Vagina (tissue), 2 donors: ENCODE data around the gene MOV10L1. TPM values are rescaled to one million over a fixed set of nuclear protein-coding genes. Genes with fewer than 3 reads are reported as not detected.

Experiments used
- DNase-seq, 2 donors: peaks; one replicate each; pipeline ENCODE4 v3.0.0-alpha.2; 2017; ENCODE audit errors: extremely low spot score in 2 of 2
- H3K27ac ChIP-seq: fragments of 200-600 bp; sonication (generic); one replicate; pipeline ENCODE4 v1.5.1; 2019
- H3K27me3 ChIP-seq: fragments of 200-600 bp; sonication (generic); one replicate; pipeline ENCODE4 v1.5.1; 2019
- H3K36me3 ChIP-seq, 2 donors: fragments of 200-600 bp; sonication (generic); one replicate each; pipeline ENCODE4 v1.5.1; 2017 to 2019
- H3K4me1 ChIP-seq: fragments of 200-600 bp; sonication (generic); one replicate; pipeline ENCODE4 v1.5.1; 2019
- H3K4me3 ChIP-seq, 2 donors: fragments of 200-600 bp; sonication (generic); 1 replicate in 1 of 2; 2 replicates in 1 of 2; pipeline ENCODE4 v1.5.1; 2016 to 2019
- H3K9me3 ChIP-seq: fragments of 200-600 bp; sonication (generic); one replicate; pipeline ENCODE4 v1.5.1; 2019
- POLR2A ChIP-seq, 2 donors: fragments of 450-650 bp; IDR thresholded peaks; one replicate each; pipeline ENCODE4 v1.6.1; 2017; ENCODE audit warnings: antibody characterized with exemption in 2 of 2, mild to moderate bottlenecking in 2 of 2, moderate library complexity in 2 of 2
- POLR2AphosphoS5 ChIP-seq, 2 donors: sonication (generic); formaldehyde crosslinking; IDR thresholded peaks; one replicate each; pipeline ENCODE4 v1.9.0; 2017; ENCODE audit warnings: antibody characterized with exemption in 2 of 2, mild to moderate bottlenecking in 2 of 2, low read depth in 1 of 2; ENCODE audit not compliant: insufficient read depth in 1 of 2
- intact Hi-C: fragments of 100-400 bp; cut with DNase I; formaldehyde crosslinking; loops from one replicate; pipeline ENCODE4 v1.15.1; 2023
- total RNA-seq: library from RNA; depleted of rRNA; stranded (reverse); fragments of >200 nt; gene quantifications from one replicate; pipeline ENCODE4 v1.2.3, GENCODE V29; 2016
- TF ChIP-seq, protein P1 (sequence below), 3 experiments: fragments of 450-650 bp in 2 of 3; fragments of 200-600 bp in 1 of 3; sonication (generic) in 1 of 3; IDR thresholded peaks; one replicate each; pipeline ENCODE4 v1.5.1; 2017 to 2019; ENCODE audit warnings: antibody characterized with exemption in 3 of 3, mild to moderate bottlenecking in 2 of 3, moderate library complexity in 2 of 3

The MOV10L1 gene
- total RNA-seq, 1 donor from 2014 or later, result 0.98 TPM

DNA sequence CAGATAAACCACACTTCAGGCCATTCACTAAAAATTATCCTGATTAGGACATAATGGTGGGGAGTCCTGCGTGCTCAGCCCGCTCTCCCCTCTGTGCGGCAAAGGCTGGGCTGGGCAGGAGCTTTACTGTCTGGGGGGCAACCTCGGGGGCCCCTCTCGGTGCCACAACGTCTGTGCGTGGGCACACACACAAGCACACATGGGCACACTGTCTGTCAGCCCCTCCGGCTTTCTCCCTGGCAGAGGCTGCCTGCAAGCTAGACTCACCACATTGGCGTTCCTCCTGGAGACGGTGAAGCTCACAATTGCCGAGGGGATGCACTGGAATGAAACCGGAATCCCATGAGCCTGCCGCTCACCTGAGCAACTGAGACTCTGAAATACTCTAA is 9.7 kb upstream of the MOV10L1 start:
- intact Hi-C loops, result no loop called here
- H3K9me3 ChIP-seq, result no peaks in the 10 kb centered on the region
- H3K27me3 ChIP-seq, result no peaks in the 10 kb centered on the region
- peak overlapping the region; percentile 60 for H3K27ac ChIP-seq
- DNase-seq, result no peak
- peaks cover 7% of the 10 kb centered on the region for H3K4me1 ChIP-seq
- H3K36me3 ChIP-seq, result no peaks in the 10 kb centered on the region
- no peak overlapping the region for H3K4me3 ChIP-seq
- TF ChIP-seq, protein P1, sequence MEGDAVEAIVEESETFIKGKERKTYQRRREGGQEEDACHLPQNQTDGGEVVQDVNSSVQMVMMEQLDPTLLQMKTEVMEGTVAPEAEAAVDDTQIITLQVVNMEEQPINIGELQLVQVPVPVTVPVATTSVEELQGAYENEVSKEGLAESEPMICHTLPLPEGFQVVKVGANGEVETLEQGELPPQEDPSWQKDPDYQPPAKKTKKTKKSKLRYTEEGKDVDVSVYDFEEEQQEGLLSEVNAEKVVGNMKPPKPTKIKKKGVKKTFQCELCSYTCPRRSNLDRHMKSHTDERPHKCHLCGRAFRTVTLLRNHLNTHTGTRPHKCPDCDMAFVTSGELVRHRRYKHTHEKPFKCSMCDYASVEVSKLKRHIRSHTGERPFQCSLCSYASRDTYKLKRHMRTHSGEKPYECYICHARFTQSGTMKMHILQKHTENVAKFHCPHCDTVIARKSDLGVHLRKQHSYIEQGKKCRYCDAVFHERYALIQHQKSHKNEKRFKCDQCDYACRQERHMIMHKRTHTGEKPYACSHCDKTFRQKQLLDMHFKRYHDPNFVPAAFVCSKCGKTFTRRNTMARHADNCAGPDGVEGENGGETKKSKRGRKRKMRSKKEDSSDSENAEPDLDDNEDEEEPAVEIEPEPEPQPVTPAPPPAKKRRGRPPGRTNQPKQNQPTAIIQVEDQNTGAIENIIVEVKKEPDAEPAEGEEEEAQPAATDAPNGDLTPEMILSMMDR (IDR thresholded peaks at IDR 0.05), result no peak
- peak in 1 of 2 donors; percentile 41 for TF ChIP-seq POLR2AphosphoS5 (IDR thresholded peaks at IDR 0.05; ENCODE audit: insufficient read depth in 1 of 2, low read depth in 1 of 2)

DNA sequence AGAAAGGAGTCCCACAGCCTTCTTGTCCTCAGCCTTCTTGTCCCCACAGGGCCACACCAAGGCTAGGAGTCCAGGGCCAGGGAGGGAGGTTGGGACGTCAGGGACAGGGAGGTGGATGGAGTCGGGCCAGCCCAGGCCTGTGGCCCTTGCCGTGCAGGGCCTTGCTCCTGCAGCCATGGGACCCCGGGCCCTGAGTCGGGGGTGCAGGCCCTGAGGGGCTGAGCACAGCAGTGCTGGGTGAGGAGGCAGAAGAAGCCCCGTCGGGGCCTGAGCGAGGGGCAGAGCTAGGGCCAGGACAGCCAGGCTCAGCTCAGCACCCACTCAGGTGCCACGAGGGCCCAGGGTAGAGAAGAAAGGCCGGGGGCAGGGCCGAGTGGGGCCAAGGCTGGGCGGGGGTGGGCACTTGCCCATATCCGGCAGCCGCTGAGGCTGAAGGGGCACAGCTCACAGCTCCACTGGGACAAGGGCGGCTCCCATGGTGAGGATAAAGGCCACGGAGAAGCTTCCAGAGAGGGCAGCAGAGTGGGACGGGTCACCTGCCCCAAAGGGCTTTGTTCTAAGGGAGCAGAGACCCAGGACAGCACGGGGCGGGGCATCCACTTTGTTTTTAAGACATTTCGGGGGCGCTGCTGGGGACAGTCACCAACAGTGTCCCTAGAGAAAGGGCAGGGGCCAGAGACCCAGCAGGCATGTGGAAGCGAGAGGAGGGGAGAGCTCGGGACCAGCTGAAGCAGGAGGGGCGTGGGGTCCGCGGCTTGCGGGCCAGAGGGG is 8.2 kb upstream of the MOV10L1 start:
- DNase-seq, result peak in 1 of 2 donors; percentile 81
- Histone ChIP-seq H3K4me1 (peaks cover 7% of the 10 kb centered on the region), H3K27me3 (no peaks in the 10 kb centered on the region)

DNA sequence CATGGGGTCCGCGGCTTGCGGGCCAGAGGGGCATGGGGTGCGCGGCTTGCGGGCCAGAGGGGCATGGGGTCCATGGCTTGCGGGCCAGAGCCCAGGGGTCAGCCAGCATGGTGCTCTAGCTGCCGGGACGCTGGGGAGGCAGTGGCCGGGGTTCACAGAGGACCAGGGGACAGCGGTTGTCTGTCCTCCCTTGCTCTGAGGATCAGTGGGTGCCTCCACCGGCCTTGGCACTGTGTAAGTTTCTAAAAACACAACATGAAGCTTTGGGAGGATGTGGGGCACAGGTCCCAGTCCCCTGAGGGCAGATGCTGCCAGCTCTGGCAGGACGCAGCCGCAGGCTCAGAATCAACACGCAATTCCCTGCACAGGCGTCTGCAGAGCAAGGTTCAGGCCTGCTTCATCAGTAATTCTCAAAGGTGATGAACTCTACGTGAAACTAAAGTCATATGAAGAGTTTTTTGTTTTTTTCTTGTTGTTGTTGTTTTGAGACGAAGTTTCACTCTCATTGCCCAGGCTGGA is 7.5 kb upstream of the MOV10L1 start:
- no peaks in the 10 kb centered on the region for H3K27me3 ChIP-seq
- no peak overlapping the region for H3K27ac ChIP-seq
- TF ChIP-seq, protein P1 (IDR thresholded peaks at IDR 0.05), result no peak
- TF ChIP-seq POLR2A (IDR thresholded peaks at IDR 0.05) (no peak), POLR2AphosphoS5 (IDR thresholded peaks at IDR 0.05; ENCODE audit: insufficient read depth in 1 of 2, low read depth in 1 of 2) (no peak)
- no peaks in the 10 kb centered on the region for H3K9me3 ChIP-seq
- H3K4me3 ChIP-seq, result no peak overlapping the region
- no peaks in the 10 kb centered on the region for H3K36me3 ChIP-seq
- intact Hi-C loops, result no loop called here
- peaks cover 7% of the 10 kb centered on the region for H3K4me1 ChIP-seq
- DNase-seq, result peak in 1 of 2 donors; percentile 52

More for the DNA sequence above, 8.2 kb upstream of the MOV10L1 start:
- Histone ChIP-seq H3K4me3 (no peak overlapping the region), H3K27ac (no peak overlapping the region), H3K9me3 (no peaks in the 10 kb centered on the region), H3K36me3 (no peaks in the 10 kb centered on the region)
- TF ChIP-seq POLR2AphosphoS5 (IDR thresholded peaks at IDR 0.05; ENCODE audit: insufficient read depth in 1 of 2, low read depth in 1 of 2) (no peak), POLR2A (IDR thresholded peaks at IDR 0.05) (no peak)
- TF ChIP-seq, protein P1 (IDR thresholded peaks at IDR 0.05), result no peak
- intact Hi-C loops, result no loop called here

DNA sequence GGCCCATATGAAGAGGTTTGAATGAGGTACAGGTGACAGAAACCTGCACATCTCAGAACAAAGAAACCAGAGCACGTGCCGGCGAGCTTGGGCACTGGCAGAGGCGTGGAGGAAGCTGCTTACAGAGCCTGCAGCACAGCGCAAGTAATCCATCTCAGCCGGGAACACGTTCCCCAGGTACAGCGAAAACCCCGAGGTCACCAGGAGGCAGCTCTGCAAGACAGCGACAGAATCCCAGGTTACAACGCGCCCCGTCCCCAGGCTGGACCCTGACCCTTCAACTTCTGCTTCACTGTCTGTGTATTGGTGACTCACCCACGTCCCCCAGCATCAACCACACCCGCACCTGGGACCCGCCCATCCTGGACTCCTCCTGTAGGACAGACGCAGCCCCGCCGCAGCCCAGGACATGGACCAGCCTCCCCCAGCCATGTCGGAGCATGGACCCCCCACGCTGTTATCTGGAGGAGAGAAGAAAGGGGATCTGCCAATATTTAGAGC is 6.8 kb upstream of the MOV10L1 start:
- no peaks in the 10 kb centered on the region for H3K36me3 ChIP-seq
- intact Hi-C loops, result no loop called here
- no peaks in the 10 kb centered on the region for H3K9me3 ChIP-seq
- H3K27me3 ChIP-seq, result no peaks in the 10 kb centered on the region
- H3K4me1 ChIP-seq, result peaks cover 7% of the 10 kb centered on the region
- no peak for DNase-seq
- no peak overlapping the region for H3K4me3 ChIP-seq
- H3K27ac ChIP-seq, result no peak overlapping the region
- TF ChIP-seq POLR2AphosphoS5 (IDR thresholded peaks at IDR 0.05; ENCODE audit: insufficient read depth in 1 of 2, low read depth in 1 of 2) (peak in 1 of 2 donors; percentile 15), POLR2A (IDR thresholded peaks at IDR 0.05) (no peak)
- TF ChIP-seq, protein P1 (IDR thresholded peaks at IDR 0.05), result no peak
